H1 (cell line): ENCODE results near the gene PAEP. TPM values are rescaled to one million over a fixed set of nuclear protein-coding genes. Genes with fewer than 3 reads are reported as not detected.

Source experiments
- CTCF ChIA-PET: fragments of 300-600 bp; sonication (Branson Sonifier 250); formaldehyde crosslinking; loops from one replicate; lab custom pipeline; 2021; ENCODE audit not compliant: partially characterized antibody; lab: Charles Lee
- POLR2A ChIA-PET: fragments of 300-600 bp; sonication (Branson Sonifier 250); formaldehyde crosslinking; loops from one replicate; lab custom pipeline; 2021; ENCODE audit warnings: inconsistent platforms; ENCODE audit not compliant: partially characterized antibody; lab: Charles Lee
- DNase-seq, 2 experiments: peaks; one replicate each; pipeline versions ENCODE4 v3.0.0 to v3.0.0-alpha.2; 2010 to 2022; ENCODE audit warnings: low spot score in 2 of 2, low read depth in 1 of 2, mixed read lengths in 1 of 2
- FAIRE-seq: peaks from 2 replicates; lab custom pipeline; 2011; peaks lifted over from hg19 to GRCh38; lab: Jason Lieb, UNC
- H2AFZ ChIP-seq: 2 replicates; pipeline ENCODE4 v1.8.1; 2012; ENCODE audit warnings: low read length, inconsistent platforms
- H2AK5ac ChIP-seq: 2 replicates; pipeline ENCODE4 v1.6.1; 2013; ENCODE audit warnings: low read depth, low read length
- H2BK120ac ChIP-seq: replicated peaks from 2 replicates; pipeline ENCODE3; 2013; ENCODE audit warnings: low read depth, low read length, inconsistent platforms
- H2BK12ac ChIP-seq: 2 replicates; pipeline ENCODE4 v1.6.1; 2013; ENCODE audit warnings: low read depth, low read length
- H2BK15ac ChIP-seq: 2 replicates; pipeline ENCODE4 v1.6.1; 2013; ENCODE audit warnings: low read length
- H2BK20ac ChIP-seq: 2 replicates; pipeline ENCODE4 v1.6.1; 2013; ENCODE audit warnings: low read length
- H2BK5ac ChIP-seq: 2 replicates; pipeline ENCODE4 v1.6.1; 2013; ENCODE audit warnings: low read depth, low read length
- H3K14ac ChIP-seq: 2 replicates; pipeline ENCODE4 v1.6.1; 2013; ENCODE audit warnings: inconsistent platforms; ENCODE audit not compliant: insufficient read length
- H3K18ac ChIP-seq: 2 replicates; pipeline ENCODE4 v1.6.1; 2013; ENCODE audit warnings: low read length; ENCODE audit errors: extremely low read depth
- H3K23ac ChIP-seq: 2 replicates; pipeline ENCODE4 v1.6.1; 2013; ENCODE audit warnings: inconsistent platforms; ENCODE audit not compliant: insufficient read length
- H3K23me2 ChIP-seq: 2 replicates; pipeline ENCODE4 v1.6.1; 2013; ENCODE audit warnings: low read depth, low read length
- H3K27ac ChIP-seq: 2 replicates; pipeline ENCODE4 v1.6.1; 2011; ENCODE audit warnings: low read depth, low read length, inconsistent platforms
- H3K27me3 ChIP-seq, 4 experiments: replicated peaks in 1 of 4; 1 replicate in 1 of 4; 2 replicates in 3 of 4; pipeline versions ENCODE4 v1.6.1 to v1.8.1; 2011 to 2013; ENCODE audit warnings: low read length in 3 of 4, mild to moderate bottlenecking in 3 of 4, inconsistent platforms in 2 of 4, mixed read lengths in 2 of 4, moderate library complexity in 1 of 4; ENCODE audit not compliant: control insufficient read depth in 3 of 4, insufficient read depth in 3 of 4; ENCODE audit errors: extremely low read depth in 1 of 4
- H3K36me3 ChIP-seq, 4 experiments: 2 replicates each; pipeline versions ENCODE4 v1.6.1 to v1.8.1; 2011 to 2013; ENCODE audit warnings: mild to moderate bottlenecking in 4 of 4, low read length in 3 of 4, moderate library complexity in 2 of 4, control low read depth in 1 of 4, inconsistent platforms in 1 of 4; ENCODE audit not compliant: insufficient read depth in 4 of 4, control insufficient read depth in 2 of 4
- H3K4ac ChIP-seq: replicated peaks from 2 replicates; pipeline ENCODE3; 2013; ENCODE audit warnings: low read length, low read depth, mixed read lengths, inconsistent platforms; ENCODE audit not compliant: insufficient read length
- H3K4me1 ChIP-seq, 4 experiments: replicated peaks in 1 of 4; 1 replicate in 1 of 4; 2 replicates in 3 of 4; pipeline versions ENCODE4 v1.6.1 to v1.8.1; 2011 to 2013; ENCODE audit warnings: low read length in 3 of 4, inconsistent platforms in 2 of 4, mixed read lengths in 1 of 4; ENCODE audit not compliant: insufficient read depth in 4 of 4, control insufficient read depth in 3 of 4
- H3K4me2 ChIP-seq, 2 experiments: 2 replicates each; pipeline versions ENCODE4 v1.6.1 to v1.8.1; 2011 to 2013; ENCODE audit warnings: low read depth in 2 of 2, low read length in 2 of 2, control low read depth in 1 of 2, inconsistent platforms in 1 of 2, mild to moderate bottlenecking in 1 of 2; ENCODE audit not compliant: insufficient read depth in 1 of 2
- H3K4me3 ChIP-seq, 4 experiments: fragments of 200-600, 300-600 bp in 1 of 4; sonication (generic), shearing (Covaris generic), sonication (Bioruptor Twin) in 1 of 4; 2 replicates each; pipeline versions ENCODE4 v1.5.1 to v1.8.1; 2011 to 2016; ENCODE audit warnings: low read length in 4 of 4, low read depth in 3 of 4, control low read depth in 2 of 4, inconsistent platforms in 2 of 4, mild to moderate bottlenecking in 2 of 4, mixed read lengths in 1 of 4, moderate library complexity in 1 of 4; ENCODE audit not compliant: insufficient read depth in 2 of 4; ENCODE audit errors: extremely low read depth in 1 of 4
- H3K56ac ChIP-seq: replicated peaks from 2 replicates; pipeline ENCODE3; 2013; ENCODE audit warnings: low read depth, mild to moderate bottlenecking, mixed read lengths, low read length, inconsistent platforms; ENCODE audit not compliant: insufficient read length
- H3K79me1 ChIP-seq: 2 replicates; pipeline ENCODE4 v1.6.1; 2013; ENCODE audit warnings: low read depth, low read length, control low read depth
- H3K79me2 ChIP-seq, 2 experiments: 2 replicates each; pipeline versions ENCODE4 v1.6.1 to v1.8.1; 2012 to 2013; ENCODE audit warnings: low read length in 2 of 2, mild to moderate bottlenecking in 2 of 2, inconsistent platforms in 1 of 2; ENCODE audit not compliant: insufficient read depth in 2 of 2, control insufficient read depth in 1 of 2
- H3K9ac ChIP-seq, 4 experiments: replicated peaks in 1 of 4; 1 replicate in 1 of 4; 2 replicates in 3 of 4; pipeline versions ENCODE4 v1.6.1 to v1.8.1; 2011 to 2013; ENCODE audit warnings: low read depth in 3 of 4, low read length in 3 of 4, control low read depth in 2 of 4, mild to moderate bottlenecking in 2 of 4, moderate library complexity in 2 of 4, inconsistent platforms in 1 of 4; ENCODE audit errors: extremely low read depth in 1 of 4
- H3K9me3 ChIP-seq, 2 experiments: 2 replicates each; pipeline versions ENCODE4 v1.6.1 to v1.8.1; 2012 to 2013; ENCODE audit warnings: mild to moderate bottlenecking in 2 of 2, moderate library complexity in 2 of 2, control low read depth in 1 of 2, inconsistent platforms in 1 of 2, low read depth in 1 of 2, low read length in 1 of 2, mixed read lengths in 1 of 2; ENCODE audit not compliant: insufficient read depth in 2 of 2
- H4K20me1 ChIP-seq, 2 experiments: replicated peaks in 1 of 2; 2 replicates each; pipeline versions ENCODE3 to v1.8.1; 2011 to 2013; ENCODE audit warnings: inconsistent platforms in 2 of 2, low read length in 2 of 2, mild to moderate bottlenecking in 1 of 2; ENCODE audit not compliant: insufficient read depth in 2 of 2, control insufficient read depth in 1 of 2
- H4K5ac ChIP-seq: 2 replicates; pipeline ENCODE4 v1.6.1; 2013; ENCODE audit warnings: low read length, low read depth, mixed read lengths, inconsistent platforms; ENCODE audit not compliant: insufficient read length
- H4K8ac ChIP-seq: 2 replicates; pipeline ENCODE4 v1.8.0; 2013; ENCODE audit warnings: mild to moderate bottlenecking, moderate library complexity, low read length, inconsistent platforms; ENCODE audit not compliant: insufficient read depth; ENCODE audit errors: extremely low read depth
- H4K91ac ChIP-seq: replicated peaks from 2 replicates; pipeline ENCODE3; 2013; ENCODE audit warnings: low read length, mixed read lengths, inconsistent platforms; ENCODE audit not compliant: insufficient read length
- CBX8 ChIP-seq: fragments of 300-800, 300-1000 bp; sonication (generic); IDR thresholded peaks from 2 replicates; pipeline ENCODE4 v1.7.1; 2016; ENCODE audit warnings: low read depth, low read length, borderline replicate concordance
- HDAC2 ChIP-seq, 2 experiments: fragments of 300-600 bp in 1 of 2; sonication (generic) in 1 of 2; IDR thresholded peaks; 2 replicates each; pipeline ENCODE4 v1.6.1; 2011 to 2012; ENCODE audit warnings: low read depth in 2 of 2, low read length in 2 of 2, mild to moderate bottlenecking in 2 of 2, moderate library complexity in 2 of 2, borderline replicate concordance in 1 of 2, inconsistent platforms in 1 of 2
- RAD21 ChIP-seq, 2 experiments: IDR thresholded peaks in 1 of 2; conservative IDR thresholded peaks in 1 of 2; 2 replicates each; pipeline ENCODE4 v1.6.1; 2011; ENCODE audit warnings: low read depth in 2 of 2, low read length in 2 of 2, improper control_type of control experiment in 1 of 2, inconsistent platforms in 1 of 2, mild to moderate bottlenecking in 1 of 2, moderate library complexity in 1 of 2
- RBBP5 ChIP-seq: IDR thresholded peaks from 2 replicates; pipeline ENCODE4 v1.7.1; 2012; ENCODE audit warnings: low read depth, mild to moderate bottlenecking, inconsistent platforms, low read length, moderate library complexity, borderline replicate concordance
- SAP30 ChIP-seq: fragments of 300-600 bp; sonication (generic); IDR thresholded peaks from 2 replicates; pipeline ENCODE4 v1.7.1; 2012; ENCODE audit warnings: low read length, moderate library complexity, mild to moderate bottlenecking, inconsistent platforms; ENCODE audit not compliant: insufficient read depth, insufficient replicate concordance
- USF2 ChIP-seq: IDR thresholded peaks from 2 replicates; pipeline ENCODE4 v1.6.1; 2011; ENCODE audit warnings: low read length, improper control_type of control experiment
- WGBS, 2 experiments: shearing (Covaris generic) in 1 of 2; methylation state at CpG; one replicate each; pipeline versions ENCODE4 v1.1.6 to v1.1.7; 2013 to 2015; ENCODE audit warnings: low lambda C conversion rate in 2 of 2, mixed read lengths in 2 of 2, inconsistent platforms in 1 of 2, low coverage in 1 of 2, missing lambda C conversion rate in 1 of 2; ENCODE audit not compliant: insufficient replicate concordance in 2 of 2, insufficient coverage in 1 of 2, insufficient read length in 1 of 2; ENCODE audit errors: extremely low coverage in 1 of 2, missing lambda C conversion rate in 1 of 2; 5-methylcytosine and 5-hydroxymethylcytosine counted together
- polyA plus RNA-seq, 7 experiments: library from polyadenylated mRNA; depleted of rRNA in 3 of 7; stranded (reverse) in 5 of 7; unstranded in 2 of 7; fragments of >200 nt in 5 of 7; fragments of 200-250 nt in 2 of 7; gene quantifications; 1 replicate in 5 of 7; 2 replicates in 1 of 7; 4 replicates in 1 of 7; pipeline versions ENCODE4 v1.2.1 to v1.2.3, GENCODE V29; 2011 to 2013; ENCODE audit warnings: missing spikeins in 2 of 7, mixed read lengths in 2 of 7
- total RNA-seq: library from RNA; stranded (reverse); fragmentation: NEBNext Ultra II Directional; extraction: Animal tissue kit (Norgen Biotek cat#: 25700); gene quantifications from 2 replicates; pipeline ENCODE4 v1.2.1, GENCODE V29; 2021

Gene PAEP
- total and polyA plus RNA-seq, 2 of the 8 experiments (the other 6 are each of a cell fraction or from before 2014, with no cell fraction given): not detected

- no peak overlapping the region for H3K18ac ChIP-seq
- H3K23me2 ChIP-seq: peaks cover 4% of the 10 kb centered on the region; the same call in 1 of the 2 replicates
- TF ChIP-seq CBX8: no peak
- TF ChIP-seq RAD21 (IDR thresholded peaks at IDR 0.05 in 1 of 2, conservative IDR thresholded peaks at IDR 0.05 in 1 of 2; ENCODE audit: low read depth in 2 of 2, low read length in 2 of 2): no peak
- TF ChIP-seq SAP30: no peak
- no peak for TF ChIP-seq USF2
- TF ChIP-seq RBBP5: no peak
- no peak for TF ChIP-seq HDAC2 (IDR thresholded peaks at IDR 0.05; ENCODE audit: borderline replicate concordance in 1 of 2, low read depth in 2 of 2, low read length in 2 of 2)
- H3K27ac ChIP-seq: no peak overlapping the region
- no peak overlapping the region for H3K4me2 ChIP-seq
- H3K9me3 ChIP-seq: peaks cover 10 to 14% of the 10 kb centered on the region in 2 experiments
- CTCF ChIA-PET: no interaction called here
- H3K14ac ChIP-seq: no peak overlapping the region
- H2BK120ac ChIP-seq: no peak overlapping the region
- H3K79me2 ChIP-seq: no peaks in the 10 kb centered on the region
- 34% methylated on average over 4 of the region's 4 CpGs; no CpG with 5 or more reads in 1 of the 2 experiments for WGBS, 2 experiments
- H3K36me3 ChIP-seq: no peaks in the 10 kb centered on the region; a peak in 1 of 8 replicates
- H3K56ac ChIP-seq: no peak overlapping the region
- H2BK15ac ChIP-seq: no peak overlapping the region
- H3K4me1 ChIP-seq: peaks cover 0 to 1% (median 0%) of the 10 kb centered on the region in 4 experiments; a peak in 1 of 7 replicates
- H2BK5ac ChIP-seq: no peak overlapping the region
- no peak overlapping the region for H4K8ac ChIP-seq
- no peak overlapping the region for H4K91ac ChIP-seq
- POLR2A ChIA-PET: no interaction called here
- no peak overlapping the region for H4K5ac ChIP-seq
- FAIRE-seq: no peak
- no peak overlapping the region for H3K4me3 ChIP-seq
- no peak overlapping the region for H3K23ac ChIP-seq
- no peak overlapping the region for H2BK12ac ChIP-seq
- no peak overlapping the region for H2AFZ ChIP-seq
- no peak overlapping the region for H2AK5ac ChIP-seq
- no peak for DNase-seq
- no peaks in the 10 kb centered on the region for H4K20me1 ChIP-seq
- no peak overlapping the region for H3K4ac ChIP-seq
- H2BK20ac ChIP-seq: no peak overlapping the region
- H3K27me3 ChIP-seq: no peaks in the 10 kb centered on the region
- H3K9ac ChIP-seq: no peak overlapping the region
- H3K79me1 ChIP-seq: no peaks in the 10 kb centered on the region
Measured at GRCh38 chr9:135611875-135612209, 50.3 kb downstream of the PAEP start.
